Measurements from ENCODE around the gene ELMO1.

The ELMO1 gene

DNA sequence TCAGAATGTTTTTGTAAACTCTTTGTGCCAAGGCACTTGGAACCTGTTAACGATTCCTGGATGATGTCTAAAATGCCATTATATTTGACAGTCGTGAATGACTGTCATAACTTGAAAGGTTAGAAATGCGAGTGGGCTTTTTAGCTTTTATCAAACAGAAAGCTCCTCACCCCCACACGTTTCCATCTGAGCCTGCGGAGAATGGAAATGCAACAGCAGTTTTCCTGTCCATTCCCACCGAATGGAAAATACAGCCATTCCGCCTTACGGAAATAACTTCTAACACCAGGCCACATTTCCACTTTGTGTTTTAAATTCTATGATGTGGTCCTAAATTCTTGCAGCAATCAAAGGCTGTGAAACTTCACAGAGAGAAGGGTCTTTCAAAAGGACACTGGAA is 83.8 kb downstream of the ELMO1 start:
- DNase-seq: no peak

DNA sequence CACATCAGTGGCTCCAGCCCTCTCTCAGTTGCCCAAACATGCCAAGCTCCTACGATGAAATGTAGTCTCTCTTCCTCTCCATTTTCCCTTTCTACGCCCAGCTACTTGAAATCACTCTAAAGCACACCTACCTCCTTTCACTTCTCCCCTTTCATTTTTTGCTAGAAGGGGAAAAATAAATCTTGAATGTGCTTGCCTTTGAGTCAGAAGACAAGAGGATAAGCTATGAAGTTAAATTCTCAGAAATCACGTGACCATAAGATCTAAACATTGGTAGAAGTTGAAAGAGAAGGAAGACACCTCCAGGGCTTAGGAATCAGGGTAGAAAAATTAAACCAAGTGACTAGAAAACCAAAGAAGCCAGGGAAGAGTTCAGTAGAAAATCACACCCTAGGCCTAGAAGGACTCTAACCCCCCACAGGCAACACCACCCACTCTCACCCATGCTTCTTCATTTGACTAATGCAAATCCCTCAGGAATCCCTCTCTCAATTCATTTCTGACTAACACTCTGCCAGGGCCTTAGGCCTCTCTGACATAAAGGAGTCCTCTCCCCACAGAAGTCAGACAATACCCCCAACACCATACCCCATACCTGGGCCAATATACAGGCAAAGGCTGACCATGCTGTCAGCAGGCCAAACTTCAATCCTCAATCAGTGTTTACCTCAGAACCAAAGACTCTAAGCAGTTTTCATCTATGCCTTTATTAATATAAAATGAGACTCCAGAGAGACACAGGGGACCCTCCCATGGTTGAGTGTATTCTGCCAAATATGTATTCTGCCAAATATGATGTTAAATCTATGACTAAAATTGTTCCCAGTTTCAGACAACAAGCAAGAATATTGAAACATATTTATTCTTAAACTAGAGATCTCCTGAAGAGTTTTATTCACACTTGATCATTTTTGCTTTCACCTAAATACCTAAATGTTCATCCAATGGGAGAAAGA is 84.8 kb downstream of the ELMO1 start:
- no peak for DNase-seq

DNA sequence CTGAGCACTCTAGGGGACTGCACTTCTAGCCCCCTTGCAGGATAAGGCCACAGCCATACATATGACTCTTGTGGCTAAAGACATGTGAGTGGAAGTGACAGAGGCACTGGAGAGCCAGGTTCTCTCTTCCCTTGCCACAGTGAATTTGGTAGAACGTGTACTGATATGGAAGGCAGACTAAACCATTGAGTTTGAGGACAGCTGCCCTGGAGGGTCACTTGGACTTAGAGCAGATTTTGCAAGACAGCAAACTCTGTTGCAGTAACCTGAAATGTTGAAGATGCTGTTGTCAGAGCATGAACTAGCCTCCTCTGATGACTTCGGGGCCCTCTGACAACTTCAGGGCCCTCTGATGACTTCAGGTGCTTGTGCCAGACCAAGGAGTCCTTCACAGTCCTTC is 85.9 kb downstream of the ELMO1 start:
- no peak for DNase-seq

DNA sequence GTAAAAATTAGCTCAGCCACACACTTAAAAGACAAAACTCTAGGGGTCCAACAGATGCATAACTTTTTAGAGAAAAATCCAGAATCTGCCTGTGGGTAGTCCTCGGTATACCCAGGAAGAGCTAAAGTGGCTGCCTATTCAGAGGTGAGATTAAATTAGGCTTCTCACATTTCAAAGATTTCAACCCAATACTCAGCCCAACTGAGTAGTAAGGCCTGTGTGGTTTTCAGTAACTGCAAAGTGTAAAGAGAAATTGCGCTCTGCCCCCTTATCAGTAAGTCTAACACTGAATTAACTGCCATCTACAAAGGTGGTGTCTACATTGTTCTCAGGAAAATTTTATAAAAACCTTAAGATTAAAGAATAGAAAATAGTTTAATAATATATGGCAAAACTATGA is 88.2 kb downstream of the ELMO1 start:
- DNase-seq: no peak

DNA sequence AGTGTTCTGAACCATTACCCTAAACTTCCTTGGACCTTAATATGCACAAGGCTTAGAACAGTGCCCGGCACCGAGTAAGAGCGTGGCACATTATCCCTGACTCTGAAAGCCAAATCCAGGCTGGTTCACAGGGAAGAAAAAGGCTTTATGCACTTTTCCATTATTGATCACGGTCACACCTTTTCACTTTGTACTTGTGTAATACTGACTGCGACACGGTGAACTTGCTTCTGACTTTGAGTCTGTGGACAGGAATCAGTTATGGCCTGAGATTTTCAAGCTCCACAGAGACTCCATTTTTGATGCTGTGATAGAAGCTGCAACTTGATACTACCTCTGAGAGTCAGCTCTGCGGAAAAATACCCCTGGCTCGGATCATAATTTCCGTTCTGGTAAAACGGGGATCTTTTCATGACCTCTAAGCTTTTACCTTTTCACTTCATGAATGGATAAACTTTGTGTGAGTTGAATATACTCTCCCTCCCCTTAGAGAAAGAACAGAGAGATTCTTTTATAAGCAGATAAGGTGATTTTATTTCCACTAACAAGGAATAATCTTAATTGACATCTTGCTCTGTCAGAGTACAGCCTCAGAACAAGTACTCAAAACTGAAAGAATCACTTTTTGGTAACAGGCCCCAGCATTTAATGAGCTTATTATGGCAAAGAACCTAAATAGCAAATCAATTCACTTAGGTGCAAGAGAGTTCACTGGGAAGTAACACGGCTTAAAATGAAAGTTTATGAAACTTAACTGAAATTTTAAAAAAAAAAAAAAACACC is 88.8 kb downstream of the ELMO1 start:
- no peak for DNase-seq

DNA sequence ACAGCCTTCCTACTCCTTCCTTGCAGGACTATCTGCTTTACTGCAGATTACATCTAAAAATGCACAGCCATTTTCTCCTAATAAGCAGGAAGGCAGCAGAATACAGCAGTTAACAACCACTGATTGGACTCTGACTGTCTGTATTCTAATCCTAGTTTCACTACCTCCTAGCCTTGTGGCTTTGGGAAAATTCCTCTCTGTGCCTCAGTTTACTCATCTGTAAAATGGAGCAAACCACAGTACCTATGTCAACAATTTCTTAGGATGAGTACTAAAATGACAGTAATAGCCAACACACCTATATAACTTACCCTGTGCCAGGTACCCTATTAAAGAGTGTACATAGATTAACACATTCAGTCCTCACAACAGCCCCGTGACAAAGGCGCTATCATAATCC is 89.5 kb downstream of the ELMO1 start:
- DNase-seq: no peak

DNA sequence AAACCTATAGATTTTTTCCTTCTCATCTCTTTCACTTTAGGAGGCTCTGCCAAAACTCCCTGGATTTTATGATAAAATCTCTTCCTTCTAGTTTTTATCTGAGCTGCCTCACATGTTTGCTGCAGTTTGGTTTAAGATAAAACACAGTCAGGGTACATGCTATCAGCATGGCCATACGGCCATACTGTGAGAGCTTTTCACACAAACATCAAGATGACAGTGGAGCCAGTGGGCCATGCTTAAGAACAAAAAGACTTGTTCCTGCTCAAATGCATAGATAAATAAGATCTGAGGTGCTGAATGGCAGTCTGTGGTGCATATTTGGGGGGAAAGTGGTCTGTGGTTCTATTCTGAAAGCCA is 91.0 kb downstream of the ELMO1 start:
- no peak for DNase-seq

DNA sequence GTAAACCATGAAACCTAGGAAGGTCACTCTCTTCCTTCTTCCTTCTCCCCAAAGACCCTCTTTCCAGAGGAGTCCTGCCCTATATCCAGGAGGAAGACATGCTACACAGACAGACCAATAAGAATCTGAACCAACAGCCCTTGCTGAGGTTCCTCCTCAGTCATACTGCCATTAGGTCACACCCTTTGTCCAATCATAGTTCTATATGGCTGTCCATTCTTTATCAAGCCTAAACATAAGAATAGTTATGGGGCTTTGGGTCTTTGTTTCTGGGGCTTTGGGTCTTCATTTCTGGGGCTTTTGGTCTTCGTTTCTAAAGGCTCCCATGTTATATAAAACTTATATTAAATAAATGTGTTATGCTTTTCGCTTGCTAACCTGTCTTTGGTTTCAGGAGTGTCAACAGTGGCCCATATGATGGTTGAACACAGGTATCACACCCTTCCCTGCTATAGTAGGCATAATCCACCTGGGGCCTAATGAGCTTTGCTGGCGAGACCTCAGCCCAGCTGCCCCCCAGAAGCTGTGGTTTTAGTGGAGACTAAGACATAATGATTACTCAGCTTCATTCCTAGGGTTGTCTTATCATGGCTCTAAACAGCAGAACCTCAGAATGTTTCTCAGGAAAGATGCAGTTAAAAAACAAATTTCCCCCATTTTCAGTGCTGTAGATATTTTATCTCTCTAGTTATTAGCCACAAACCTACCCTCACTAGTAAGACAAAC is 91.6 kb downstream of the ELMO1 start:
- DNase-seq: no peak

DNA sequence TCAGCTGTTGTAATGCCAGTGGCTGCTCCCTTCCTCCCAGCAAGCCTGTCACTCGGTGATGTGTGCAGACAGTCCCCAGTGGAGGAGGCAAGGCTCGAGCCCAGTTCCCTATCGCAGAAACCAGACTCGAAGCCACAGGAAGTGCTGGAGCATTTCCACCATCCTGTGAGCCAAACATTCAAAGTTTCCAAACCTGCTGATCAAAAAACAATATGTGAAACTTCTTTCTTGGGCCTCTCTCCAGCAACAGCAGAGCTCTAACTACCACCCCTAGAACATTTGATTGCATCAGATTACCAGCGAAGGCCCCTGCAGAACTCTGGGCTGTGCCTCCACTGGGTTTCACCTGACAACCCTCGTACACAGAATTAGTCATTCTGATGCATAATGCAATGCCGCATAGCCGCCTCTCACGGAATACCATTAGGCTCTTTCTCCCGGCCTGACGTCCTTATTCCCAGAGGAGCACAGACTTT is 94.0 kb downstream of the ELMO1 start:
- DNase-seq: no peak

DNA sequence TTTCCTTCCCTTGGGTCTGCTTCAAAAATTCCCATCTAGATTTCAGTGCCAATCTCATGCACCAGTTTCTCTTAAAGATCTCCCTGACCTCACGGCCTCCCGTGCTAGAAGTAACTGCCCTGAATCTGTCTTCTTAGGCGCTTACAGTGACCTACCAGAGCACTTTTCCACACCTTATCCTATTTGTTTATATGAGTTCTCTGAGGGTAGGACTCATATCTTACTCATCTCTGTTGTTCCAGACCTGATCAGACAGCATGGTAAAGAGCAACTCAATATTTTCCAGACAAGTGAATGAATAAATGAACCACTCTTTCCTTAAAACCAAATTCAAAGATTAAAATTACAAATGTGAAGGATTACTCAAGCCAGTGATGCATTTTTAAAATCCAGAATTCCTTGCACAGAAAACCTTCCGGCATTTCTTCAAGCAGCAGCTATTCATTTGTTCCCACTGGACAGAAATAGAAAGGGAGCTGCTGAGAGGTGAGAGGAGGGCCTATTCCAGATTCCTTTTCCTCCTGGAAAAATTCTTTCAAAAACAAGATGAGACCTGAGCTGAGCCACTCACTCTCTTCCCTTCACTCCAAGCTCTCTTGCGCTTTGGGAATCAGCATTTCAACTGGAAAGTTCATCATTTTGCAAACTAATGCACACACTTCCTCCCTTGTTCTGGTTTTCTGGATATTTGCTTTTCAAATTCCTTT is 94.6 kb downstream of the ELMO1 start:
- no peak for DNase-seq

DNA sequence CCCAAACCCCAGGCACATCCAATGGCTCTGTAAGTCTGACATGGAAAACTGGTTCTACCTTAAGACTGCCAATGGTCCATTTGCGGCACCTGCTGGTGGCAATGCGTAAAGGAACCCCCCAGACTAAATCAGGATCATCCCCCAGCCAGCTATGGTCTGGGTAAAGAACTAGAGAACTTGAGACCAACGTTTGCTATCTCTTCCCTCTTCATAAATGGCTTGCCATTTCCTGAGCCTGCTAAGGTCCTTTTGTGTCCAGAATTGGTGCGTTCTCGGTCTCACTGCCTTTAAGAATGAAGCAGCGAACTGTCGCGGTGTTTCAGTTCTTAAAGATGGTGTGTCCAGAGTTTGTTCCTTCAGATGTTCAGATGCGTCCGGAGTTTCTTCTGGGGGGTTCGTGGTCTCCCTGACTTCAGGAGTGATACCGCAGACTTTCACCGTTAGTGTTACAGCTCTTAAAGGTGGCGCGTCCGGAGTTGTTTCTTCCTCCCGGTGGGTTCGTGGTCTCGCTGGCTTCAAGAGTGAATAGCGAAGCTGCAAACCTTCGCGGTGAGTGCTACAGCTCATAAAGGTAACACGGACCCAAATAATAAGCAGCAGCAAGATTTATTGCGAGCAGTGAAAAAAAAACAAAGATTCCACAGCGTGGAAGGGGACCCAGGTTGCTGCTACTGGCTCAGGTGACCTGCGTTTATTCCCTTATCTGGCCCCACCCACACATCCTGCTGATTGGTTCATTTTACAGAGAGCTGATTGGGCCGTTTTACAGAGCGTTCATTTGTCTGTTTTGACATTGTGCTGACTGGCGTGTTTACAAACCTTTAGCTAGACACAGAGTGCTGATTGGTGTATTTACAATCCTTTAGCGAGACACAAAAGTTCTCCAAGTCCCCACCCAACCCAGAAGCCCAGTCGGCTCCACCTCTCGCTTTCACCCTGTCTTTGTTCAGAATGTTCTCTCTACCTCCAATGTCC is 95.4 kb downstream of the ELMO1 start:
- DNase-seq: no peak

DNA sequence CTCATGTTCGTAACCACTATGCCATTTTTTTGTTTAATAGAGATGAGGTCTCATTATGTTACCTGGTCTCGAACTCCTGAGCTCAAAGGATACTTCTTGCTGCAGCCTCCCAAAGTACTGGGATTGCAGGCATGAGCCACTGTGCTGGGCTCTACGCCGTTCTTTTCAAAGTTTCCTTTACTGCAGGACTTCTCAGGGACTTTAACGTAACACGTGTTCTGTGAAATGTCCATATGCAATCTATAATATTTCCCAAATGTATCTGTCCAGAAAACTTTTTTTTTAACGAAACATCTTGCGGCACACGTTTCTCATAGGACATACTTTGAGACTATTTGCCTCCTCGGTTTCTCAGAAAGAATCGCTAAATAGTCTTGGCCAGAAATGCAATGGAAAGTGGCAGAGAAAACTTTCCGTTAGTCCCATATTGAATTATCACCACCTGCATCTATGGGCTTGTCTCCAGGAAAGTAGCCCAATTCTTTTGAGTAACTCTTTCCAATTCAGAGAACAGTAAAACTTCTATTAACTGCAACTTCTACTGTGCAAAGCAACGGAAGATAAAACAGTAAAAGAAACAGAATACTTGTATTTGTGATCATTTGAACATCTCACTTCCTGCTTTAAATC is 96.3 kb downstream of the ELMO1 start:
- DNase-seq: no peak

DNA sequence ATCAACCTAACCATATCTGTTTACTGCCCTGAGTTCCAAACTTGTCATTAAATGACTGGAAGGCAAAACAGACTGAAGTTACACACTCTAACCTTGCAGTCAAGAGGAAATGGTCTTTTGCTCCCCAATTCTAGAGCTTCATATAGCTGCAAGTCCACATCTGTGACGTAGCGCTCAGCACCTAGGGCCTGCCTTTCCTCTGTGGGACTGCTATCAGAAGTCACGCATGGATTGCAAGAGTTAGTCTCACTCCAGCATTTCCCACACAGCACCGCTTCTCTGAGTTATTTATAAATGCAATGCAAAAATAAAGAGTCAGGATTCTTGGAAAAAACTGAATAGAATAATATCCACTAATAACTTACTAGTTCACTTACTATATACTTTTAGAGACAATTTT is 96.9 kb downstream of the ELMO1 start:
- DNase-seq: no peak

DNA sequence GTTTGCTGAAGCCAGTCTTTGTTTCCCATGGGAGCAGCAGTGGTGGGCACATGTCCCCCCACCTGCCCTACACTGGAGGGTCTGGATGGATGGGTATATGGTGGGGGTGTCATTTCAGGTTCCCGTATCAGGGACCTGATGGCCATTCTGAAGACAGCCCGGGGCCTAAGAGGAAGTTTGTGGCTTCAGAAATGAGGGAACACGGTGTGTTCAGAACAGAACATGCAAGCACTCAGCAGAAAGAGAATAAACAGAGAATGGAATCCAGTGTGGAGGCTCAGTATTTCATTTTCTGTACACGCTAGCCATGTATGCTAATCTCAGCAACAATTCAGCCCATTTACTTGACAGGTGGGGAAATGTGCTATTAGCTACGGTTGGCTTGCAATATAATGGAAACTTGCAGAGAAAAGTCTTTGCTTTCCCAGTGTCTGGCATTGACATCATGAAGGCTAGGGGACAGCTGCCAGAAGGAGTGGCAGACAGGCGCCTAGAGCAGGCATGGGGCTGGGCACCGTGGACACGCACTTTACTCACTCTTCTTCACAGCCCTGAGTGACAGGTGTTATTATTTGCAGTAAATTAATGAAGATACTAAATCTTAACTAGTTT is 98.6 kb downstream of the ELMO1 start:
- no peak for DNase-seq

DNA sequence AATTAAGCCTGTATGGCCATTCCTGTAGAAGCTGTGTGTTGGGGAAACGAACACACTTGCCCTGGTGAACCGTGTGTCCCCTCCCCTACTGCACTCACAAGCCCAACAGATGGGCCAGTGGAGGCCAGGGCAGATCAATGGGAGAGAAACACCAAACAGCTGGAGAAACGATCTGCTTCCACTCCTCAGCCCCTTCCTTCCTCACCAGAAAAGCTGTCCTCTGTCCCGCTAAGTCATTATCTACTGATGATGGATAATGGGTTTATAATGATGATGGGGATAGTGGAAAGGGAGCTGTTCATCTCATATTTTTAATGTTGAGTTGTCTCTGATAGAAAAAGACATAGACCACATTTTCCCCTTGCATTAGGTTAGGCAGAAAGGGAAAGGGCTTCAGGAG is 99.7 kb downstream of the ELMO1 start:
- DNase-seq: no peak

DNA sequence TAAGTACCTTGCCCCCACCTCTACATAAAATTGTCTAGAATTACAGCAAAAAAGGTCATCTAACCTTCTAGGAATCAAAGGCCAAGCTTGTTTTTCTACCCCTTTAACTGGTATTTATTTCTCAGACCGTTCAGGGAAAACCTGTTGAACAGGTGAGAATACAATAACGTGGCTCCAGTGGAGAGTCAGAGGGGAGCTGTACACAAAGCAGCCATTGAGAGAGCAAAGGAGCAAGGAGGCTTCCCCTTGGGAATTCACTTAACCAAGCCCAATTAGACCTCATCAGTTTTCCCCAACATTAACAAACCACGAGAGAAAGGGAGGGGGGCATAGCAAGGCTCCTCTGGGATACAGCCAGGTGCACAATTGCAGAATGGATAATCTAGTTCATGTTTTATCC is 101.9 kb downstream of the ELMO1 start:
- DNase-seq: no peak

DNA sequence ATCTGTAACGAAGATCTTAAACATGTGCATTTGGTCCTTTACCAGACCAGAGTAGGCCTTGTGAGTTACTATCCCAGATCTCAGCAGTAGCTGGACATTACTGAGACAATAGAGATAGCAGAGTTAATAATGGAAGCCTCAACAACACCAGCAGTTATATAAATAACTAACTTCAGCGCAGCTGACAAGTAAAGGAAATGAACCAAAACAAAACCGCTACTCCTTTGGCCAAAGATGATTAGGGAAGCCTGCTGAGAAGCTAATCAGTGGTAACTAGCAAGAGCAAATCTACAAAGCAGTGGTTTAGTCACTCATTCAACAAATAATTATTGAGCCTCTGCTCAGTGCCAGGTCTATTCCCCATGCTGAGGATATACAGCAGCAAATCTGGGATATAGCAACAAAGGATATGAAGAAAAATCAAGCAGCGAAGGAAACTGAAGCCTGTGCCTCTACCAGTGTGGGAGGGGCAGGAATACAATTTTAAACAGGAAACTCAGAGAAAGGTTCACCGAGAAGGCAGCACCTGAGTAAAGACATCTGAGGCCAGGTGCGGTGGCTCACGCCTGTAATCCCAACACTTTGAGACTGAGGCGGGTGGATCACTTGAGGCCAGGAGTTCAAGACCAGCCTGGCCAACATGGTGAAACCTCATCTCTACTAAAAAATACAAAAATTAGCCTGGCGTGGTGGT is 103.6 kb downstream of the ELMO1 start:
- DNase-seq: no peak

DNA sequence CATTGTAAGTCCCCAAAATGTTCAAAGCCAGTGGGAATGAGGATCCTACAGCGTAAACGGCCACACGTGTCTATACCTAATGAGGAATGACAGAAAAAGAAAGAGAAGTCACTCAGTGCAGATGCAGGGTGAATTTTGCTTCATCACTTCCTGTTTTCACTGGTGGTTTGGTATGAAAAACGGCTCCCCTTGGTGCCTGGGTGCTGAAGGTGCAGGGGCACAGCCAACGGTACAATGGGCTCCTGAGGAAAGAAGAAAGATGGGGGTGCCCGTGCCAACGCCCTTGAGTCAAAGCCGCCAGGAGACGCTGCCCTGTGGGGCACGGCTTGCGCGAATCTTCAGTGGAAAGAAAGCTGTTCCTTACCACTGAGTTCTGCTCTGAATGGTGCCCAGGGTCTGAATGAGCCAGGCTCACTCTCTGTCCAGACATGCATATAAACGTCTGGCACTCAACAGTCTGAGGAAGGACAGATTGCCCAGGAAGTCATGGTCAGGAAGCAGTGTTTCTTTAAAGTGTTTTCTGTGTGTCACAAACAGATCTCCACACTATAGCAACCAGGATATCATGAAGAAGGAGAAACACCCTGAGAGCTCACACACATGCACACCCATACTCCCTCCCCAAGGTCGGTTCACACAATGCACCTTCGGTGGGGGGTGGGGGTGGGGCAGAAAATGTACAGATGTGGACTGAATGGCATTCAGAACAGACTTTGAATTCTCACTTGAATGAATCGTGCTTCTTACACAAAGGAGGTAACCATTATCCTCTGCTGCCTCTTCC is 105.8 kb downstream of the ELMO1 start:
- DNase-seq: no peak

DNA sequence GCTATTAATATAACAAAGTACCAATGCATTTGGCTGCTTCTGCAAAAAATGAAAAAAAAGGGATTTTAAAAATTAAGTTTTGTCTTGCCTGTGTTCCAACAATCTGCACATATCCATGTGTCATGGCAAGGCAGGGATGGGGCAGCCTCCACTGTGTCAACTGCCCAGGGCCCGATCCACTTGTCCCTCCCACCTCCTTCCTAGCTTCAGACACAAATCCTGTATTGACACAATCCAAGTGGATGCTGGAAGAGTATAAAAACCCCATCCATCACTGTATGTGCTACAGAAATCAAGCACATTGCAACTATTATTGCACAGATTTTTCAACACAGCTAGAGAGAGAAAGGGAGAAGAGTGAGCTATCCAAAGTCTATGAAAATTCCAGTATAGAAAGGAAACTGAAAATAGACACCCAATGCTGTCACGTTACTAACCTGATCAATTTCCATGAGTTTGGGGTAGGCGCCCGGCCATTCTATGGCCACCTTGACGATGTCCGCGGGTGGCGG is 106.4 kb downstream of the ELMO1 start:
- DNase-seq: no peak
